PC-3 (cell line): Measurements from ENCODE around the gene MUC6. TPM values are rescaled to one million over a fixed set of nuclear protein-coding genes. Genes with fewer than 3 reads are reported as not detected.

Source experiments
- ATAC-seq: fragments of 200-7000 bp; cut with Tn5 transposase; 2 replicates; pipeline ENCODE4 v1.9.1; 2020; ENCODE audit warnings: mild to moderate bottlenecking, moderate library complexity
- BruUV-seq: library from RNA; stranded (reverse); fragments of 400-500 nt; replicated peaks from 2 replicates; lab custom pipeline; 2021; lab: Mats Ljungman, UMichigan
- CTCF ChIA-PET: fragments of 300-600 bp; sonication (Branson Sonifier 250); formaldehyde crosslinking; loops from one replicate; lab custom pipeline; 2022; ENCODE audit warnings: antibody characterized with exemption; lab: Charles Lee
- POLR2A ChIA-PET: fragments of 300-600 bp; sonication (Branson Sonifier 250); formaldehyde crosslinking; loops from one replicate; lab custom pipeline; 2022; ENCODE audit warnings: antibody characterized with exemption; ENCODE audit not compliant: unreplicated experiment; lab: Charles Lee
- DNase-seq: peaks from one replicate; pipeline ENCODE4 v3.0.0-alpha.2; 2015
- H2AFZ ChIP-seq: fragments of 300-600 bp; sonication (generic); 2 replicates; pipeline ENCODE4 v1.6.0; 2016; ENCODE audit warnings: antibody characterized with exemption, low read length
- H3F3A ChIP-seq: fragments of 300-600 bp; sonication (generic); one replicate; pipeline ENCODE4 v1.6.0; 2017; ENCODE audit warnings: antibody characterized with exemption, low read length, control low read depth, mild to moderate bottlenecking; ENCODE audit not compliant: unreplicated experiment
- H3K27ac ChIP-seq: fragments of 300-600 bp; sonication (generic); 2 replicates; pipeline ENCODE4 v1.5.1; 2016; ENCODE audit warnings: mild to moderate bottlenecking, low read length
- H3K27me3 ChIP-seq: fragments of 300-600 bp; sonication (generic); 2 replicates; pipeline ENCODE4 v1.6.1; 2016; ENCODE audit warnings: low read length, mixed read lengths
- H3K36me3 ChIP-seq: fragments of 300-600 bp; sonication (generic); 2 replicates; pipeline ENCODE4 v1.6.1; 2016; ENCODE audit warnings: low read depth, mixed run types, low read length, mixed read lengths
- H3K4me1 ChIP-seq: fragments of 300-600 bp; sonication (generic); 2 replicates; pipeline ENCODE4 v1.5.1; 2016; ENCODE audit warnings: low read length; ENCODE audit not compliant: insufficient read depth
- H3K4me2 ChIP-seq: fragments of 300-600 bp; sonication (generic); 2 replicates; pipeline ENCODE4 v1.6.0; 2016; ENCODE audit warnings: low read length
- H3K4me3 ChIP-seq: fragments of 300-600 bp; sonication (generic); 2 replicates; pipeline ENCODE4 v1.5.1; 2016; ENCODE audit warnings: mild to moderate bottlenecking, low read length, mixed read lengths
- H3K79me2 ChIP-seq: fragments of 300-600 bp; sonication (generic); 2 replicates; pipeline ENCODE4 v1.6.1; 2017; ENCODE audit warnings: low read length, mixed read lengths
- H3K9ac ChIP-seq: fragments of 300-600 bp; sonication (generic); 2 replicates; pipeline ENCODE4 v1.6.0; 2016; ENCODE audit warnings: mild to moderate bottlenecking, low read length
- H3K9me2 ChIP-seq: fragments of 300-600 bp; sonication (generic); replicated peaks from 2 replicates; pipeline ENCODE4 v1.6.1; 2016; ENCODE audit warnings: mixed run types, low read length, mixed read lengths
- H3K9me3 ChIP-seq: fragments of 300-600 bp; sonication (generic); 2 replicates; pipeline ENCODE4 v1.6.1; 2016; ENCODE audit warnings: low read length, mixed read lengths
- H4K20me1 ChIP-seq: fragments of 300-600 bp; sonication (generic); 2 replicates; pipeline ENCODE4 v1.6.1; 2016; ENCODE audit warnings: low read length, mixed read lengths
- EZH2 ChIP-seq: fragments of 300-600 bp; sonication (generic); IDR thresholded peaks from one replicate; pipeline ENCODE4 v1.6.1; 2017; ENCODE audit warnings: antibody characterized with exemption, mild to moderate bottlenecking, low read length; ENCODE audit not compliant: unreplicated experiment
- EZH2phosphoT487 ChIP-seq: fragments of 300-600 bp; sonication (generic); IDR thresholded peaks from 2 replicates; pipeline ENCODE4 v1.6.1; 2018; ENCODE audit warnings: mild to moderate bottlenecking, antibody characterized with exemption, low read length, borderline replicate concordance
- intact Hi-C: fragments of 100-400 bp; cut with micrococcal nuclease; formaldehyde crosslinking; loops from 2 replicates; pipeline ENCODE4 v1.9.0; 2023
- total RNA-seq: library from RNA; depleted of rRNA; stranded (reverse); fragments of >200 nt; gene quantifications from 2 replicates; pipeline ENCODE4 v1.2.3, GENCODE V29; 2014
- TF ChIP-seq, protein P1 (sequence below): fragments of 300-600 bp; sonication (generic); conservative IDR thresholded peaks from 2 replicates; pipeline ENCODE4 v1.5.1; 2017; ENCODE audit warnings: antibody characterized with exemption, low read depth, mild to moderate bottlenecking, low read length

MUC6 gene
- total RNA-seq, 1 experiment from 2014 or later, result 0.18 TPM

DNA sequence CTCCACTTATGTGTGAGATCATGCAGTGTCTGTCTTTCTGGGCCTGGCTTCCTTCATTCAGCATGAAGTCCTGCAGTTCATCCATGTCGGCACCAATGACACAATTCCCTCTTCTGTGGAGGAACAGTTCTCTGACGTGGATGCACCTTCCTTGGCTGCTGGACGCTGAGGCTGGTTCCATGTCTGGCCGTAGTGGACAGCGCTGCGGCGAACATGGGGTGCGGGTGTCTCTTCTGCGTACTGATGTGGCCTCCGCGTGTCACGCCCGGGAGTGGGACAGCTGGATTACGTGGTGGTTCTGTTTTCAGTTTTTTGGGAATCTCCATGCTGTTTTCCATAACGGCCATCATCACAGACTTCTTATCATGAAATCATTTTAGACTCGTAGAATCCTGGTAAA, 21.3 kb upstream of the MUC6 start:
- TF ChIP-seq EZH2 (no peak), EZH2phosphoT487 (no peak)
- TF ChIP-seq, protein P1, sequence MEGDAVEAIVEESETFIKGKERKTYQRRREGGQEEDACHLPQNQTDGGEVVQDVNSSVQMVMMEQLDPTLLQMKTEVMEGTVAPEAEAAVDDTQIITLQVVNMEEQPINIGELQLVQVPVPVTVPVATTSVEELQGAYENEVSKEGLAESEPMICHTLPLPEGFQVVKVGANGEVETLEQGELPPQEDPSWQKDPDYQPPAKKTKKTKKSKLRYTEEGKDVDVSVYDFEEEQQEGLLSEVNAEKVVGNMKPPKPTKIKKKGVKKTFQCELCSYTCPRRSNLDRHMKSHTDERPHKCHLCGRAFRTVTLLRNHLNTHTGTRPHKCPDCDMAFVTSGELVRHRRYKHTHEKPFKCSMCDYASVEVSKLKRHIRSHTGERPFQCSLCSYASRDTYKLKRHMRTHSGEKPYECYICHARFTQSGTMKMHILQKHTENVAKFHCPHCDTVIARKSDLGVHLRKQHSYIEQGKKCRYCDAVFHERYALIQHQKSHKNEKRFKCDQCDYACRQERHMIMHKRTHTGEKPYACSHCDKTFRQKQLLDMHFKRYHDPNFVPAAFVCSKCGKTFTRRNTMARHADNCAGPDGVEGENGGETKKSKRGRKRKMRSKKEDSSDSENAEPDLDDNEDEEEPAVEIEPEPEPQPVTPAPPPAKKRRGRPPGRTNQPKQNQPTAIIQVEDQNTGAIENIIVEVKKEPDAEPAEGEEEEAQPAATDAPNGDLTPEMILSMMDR, result no peak
- no peaks in the 10 kb centered on the region for H3K9me3 ChIP-seq
- H3K27me3 ChIP-seq, result no peaks in the 10 kb centered on the region
- H3K9ac ChIP-seq, result no peak overlapping the region
- ATAC-seq, result no peak
- ChIA-PET POLR2A (interaction anchor here (0.6 kb wide), 1 partner anchor 192 kb away, joined by 8 read pairs; no protein-coding TSS in a partner anchor), CTCF (no interaction called here)
- BruUV-seq, result no TSS peak
- H4K20me1 ChIP-seq, result no peaks in the 10 kb centered on the region
- H3F3A ChIP-seq, result no peaks in the 10 kb centered on the region
- peaks cover 48% of the 10 kb centered on the region for H3K4me1 ChIP-seq
- H3K27ac ChIP-seq, result peak overlapping the region; percentile 28
- no peak overlapping the region for H2AFZ ChIP-seq
- H3K36me3 ChIP-seq, result no peaks in the 10 kb centered on the region
- H3K9me2 ChIP-seq, result no peaks in the 10 kb centered on the region
- H3K79me2 ChIP-seq, result no peaks in the 10 kb centered on the region
- H3K4me2 ChIP-seq, result no peak overlapping the region
- intact Hi-C loops, result no loop called here
- no peak for DNase-seq
- no peak overlapping the region for H3K4me3 ChIP-seq

DNA sequence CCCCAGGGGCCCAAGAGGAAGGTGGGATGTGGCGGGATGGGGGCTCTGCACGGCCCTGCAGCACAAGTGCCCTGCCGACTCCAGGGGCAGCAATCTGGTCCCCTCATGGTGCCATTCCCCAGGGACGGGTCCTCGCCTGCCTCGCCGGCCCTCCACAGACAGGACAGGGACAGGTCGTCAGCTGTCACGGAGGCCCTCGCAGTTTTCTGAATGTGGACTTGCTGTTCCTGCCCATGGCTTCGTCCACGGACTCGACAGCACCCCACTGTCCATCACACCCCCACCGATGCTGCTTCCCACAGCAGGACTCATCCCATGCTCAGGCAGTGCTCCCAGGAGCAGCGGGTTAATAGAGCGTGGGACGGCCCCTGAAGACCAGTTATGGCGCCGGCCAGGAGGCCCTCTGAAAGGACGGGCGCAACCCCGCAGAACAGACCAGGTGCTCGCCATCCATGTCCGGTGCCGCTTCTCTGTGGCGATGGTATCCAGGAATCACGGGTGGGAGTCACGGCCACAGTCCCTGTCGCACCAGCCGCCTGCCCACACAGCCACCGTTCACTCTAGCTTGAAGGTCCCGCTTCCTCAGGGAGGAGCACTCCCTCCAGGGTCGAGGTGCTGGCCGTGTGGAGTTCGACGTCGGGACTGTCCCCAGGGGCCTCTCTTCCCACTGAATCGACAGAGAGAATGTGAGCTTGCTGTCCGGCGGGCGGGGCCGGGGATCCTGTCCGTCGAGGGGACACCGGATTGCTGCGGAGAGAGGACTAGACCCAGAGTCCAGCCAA, 19.7 kb upstream of the MUC6 start:
- peaks cover 47% of the 10 kb centered on the region for H3K4me1 ChIP-seq
- TF ChIP-seq EZH2, result no peak
- TF ChIP-seq EZH2phosphoT487, result no peak
- TF ChIP-seq, protein P1, result no peak
- H3K9me2 ChIP-seq, result no peaks in the 10 kb centered on the region
- H3F3A ChIP-seq, result no peaks in the 10 kb centered on the region
- H3K36me3 ChIP-seq, result no peaks in the 10 kb centered on the region
- ChIA-PET CTCF (no interaction called here), POLR2A (no interaction called here)
- no TSS peak for BruUV-seq
- no peaks in the 10 kb centered on the region for H3K79me2 ChIP-seq
- H2AFZ ChIP-seq, result no peak overlapping the region
- no peak overlapping the region for H3K9ac ChIP-seq
- H3K27ac ChIP-seq, result peak overlapping the region; percentile 99
- H3K4me3 ChIP-seq, result no peak overlapping the region
- no peaks in the 10 kb centered on the region for H4K20me1 ChIP-seq
- ATAC-seq (no peak), DNase-seq (no peak)
- no peak overlapping the region for H3K4me2 ChIP-seq
- intact Hi-C loops, result no loop called here
- H3K9me3 ChIP-seq, result no peaks in the 10 kb centered on the region
- H3K27me3 ChIP-seq, result no peaks in the 10 kb centered on the region
